Progenitor cell of endocrine pancreas (in vitro differentiated cells): ENCODE results near the gene SZRD1. TPM values are rescaled to one million over a fixed set of nuclear protein-coding genes. Genes with fewer than 3 reads are reported as not detected.

Experiments used
- DNase-seq: peaks from one replicate; pipeline ENCODE4 v3.0.0; 2021; ENCODE audit warnings: low spot score; ENCODE audit not compliant: unreplicated experiment
- H3K27ac Mint-ChIP-seq: 2 replicates; pipeline ENCODE4 v1.8.0; 2021; ENCODE audit warnings: mild to moderate bottlenecking, moderate library complexity, mixed read lengths
- H3K27me3 Mint-ChIP-seq: 2 replicates; pipeline ENCODE4 v1.8.0; 2021; ENCODE audit warnings: mixed read lengths
- H3K36me3 Mint-ChIP-seq: 2 replicates; pipeline ENCODE4 v1.8.0; 2022; ENCODE audit warnings: mixed read lengths; ENCODE audit not compliant: insufficient read depth
- H3K4me1 Mint-ChIP-seq: 2 replicates; pipeline ENCODE4 v1.8.0; 2021; ENCODE audit warnings: low read depth, mixed read lengths
- H3K4me3 Mint-ChIP-seq: 2 replicates; pipeline ENCODE4 v1.8.0; 2021; ENCODE audit warnings: low read depth, mild to moderate bottlenecking, moderate library complexity, mixed read lengths
- H3K9me3 Mint-ChIP-seq: 2 replicates; pipeline ENCODE4 v1.8.0; 2021; ENCODE audit warnings: low read depth, mixed read lengths
- total RNA-seq: library from RNA; stranded (reverse); gene quantifications from 2 replicates; pipeline ENCODE4 v1.2.1, GENCODE V29; 2021
- TF ChIP-seq, protein P1 (sequence below): fragments of 200-600 bp; sonication (generic); IDR thresholded peaks from one replicate; pipeline ENCODE4 v1.5.0; 2021; ENCODE audit warnings: antibody characterized with exemption, mild to moderate bottlenecking; ENCODE audit not compliant: unreplicated experiment

SZRD1 gene
- total RNA-seq, 1 donor from 2014 or later, result 119 TPM

DNA sequence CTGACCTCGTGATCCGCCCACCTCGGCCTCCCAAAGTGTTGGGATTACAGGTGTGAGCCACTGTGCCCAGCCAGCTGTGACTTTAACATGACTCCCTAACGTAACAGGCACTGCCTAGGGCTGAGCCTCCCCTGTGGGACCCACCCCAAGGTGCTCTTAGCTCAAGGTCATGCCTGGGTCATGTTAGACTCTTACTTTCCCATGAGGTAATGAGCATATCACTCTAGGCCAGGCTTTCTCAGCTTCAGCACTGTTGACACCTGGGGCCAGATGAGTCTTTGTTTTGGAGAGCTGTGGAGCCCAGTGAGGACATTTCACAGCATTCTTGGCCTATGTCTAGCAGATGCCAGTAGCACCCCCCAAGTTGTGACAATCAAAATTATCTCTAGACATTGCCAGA, 78.0 kb downstream of the SZRD1 start:
- Mint-ChIP-seq H3K4me3 (no peak overlapping the region), H3K9me3 (no peaks in the 10 kb centered on the region), H3K27me3 (no peaks in the 10 kb centered on the region), H3K27ac (no peak overlapping the region), H3K36me3 (peaks cover 12% of the 10 kb centered on the region), H3K4me1 (peaks cover 10% of the 10 kb centered on the region)
- DNase-seq, result no peak
- TF ChIP-seq, protein P1, sequence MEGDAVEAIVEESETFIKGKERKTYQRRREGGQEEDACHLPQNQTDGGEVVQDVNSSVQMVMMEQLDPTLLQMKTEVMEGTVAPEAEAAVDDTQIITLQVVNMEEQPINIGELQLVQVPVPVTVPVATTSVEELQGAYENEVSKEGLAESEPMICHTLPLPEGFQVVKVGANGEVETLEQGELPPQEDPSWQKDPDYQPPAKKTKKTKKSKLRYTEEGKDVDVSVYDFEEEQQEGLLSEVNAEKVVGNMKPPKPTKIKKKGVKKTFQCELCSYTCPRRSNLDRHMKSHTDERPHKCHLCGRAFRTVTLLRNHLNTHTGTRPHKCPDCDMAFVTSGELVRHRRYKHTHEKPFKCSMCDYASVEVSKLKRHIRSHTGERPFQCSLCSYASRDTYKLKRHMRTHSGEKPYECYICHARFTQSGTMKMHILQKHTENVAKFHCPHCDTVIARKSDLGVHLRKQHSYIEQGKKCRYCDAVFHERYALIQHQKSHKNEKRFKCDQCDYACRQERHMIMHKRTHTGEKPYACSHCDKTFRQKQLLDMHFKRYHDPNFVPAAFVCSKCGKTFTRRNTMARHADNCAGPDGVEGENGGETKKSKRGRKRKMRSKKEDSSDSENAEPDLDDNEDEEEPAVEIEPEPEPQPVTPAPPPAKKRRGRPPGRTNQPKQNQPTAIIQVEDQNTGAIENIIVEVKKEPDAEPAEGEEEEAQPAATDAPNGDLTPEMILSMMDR, result no peak

DNA sequence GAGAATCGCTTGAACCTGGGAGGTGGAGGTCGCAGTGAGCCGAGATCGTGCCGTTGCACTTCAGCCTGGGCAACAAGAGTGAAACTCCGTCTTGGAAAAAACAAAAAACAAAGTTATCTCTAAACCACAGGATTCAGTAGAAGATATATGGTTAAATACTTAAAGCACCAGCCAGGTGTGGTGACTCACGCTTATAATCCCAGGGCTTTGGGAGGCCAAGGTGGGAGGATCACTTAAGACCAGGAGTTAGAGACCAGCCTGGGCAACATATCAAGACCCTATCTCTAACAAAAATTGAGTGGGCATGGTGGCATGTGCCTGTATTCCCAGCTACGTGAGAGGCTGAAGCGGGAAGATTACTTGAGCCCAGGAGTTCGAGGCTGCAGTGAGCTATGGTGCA, 79.1 kb downstream of the SZRD1 start:
- Mint-ChIP-seq H3K4me3 (no peak overlapping the region), H3K9me3 (no peaks in the 10 kb centered on the region)
- TF ChIP-seq, protein P1, result no peak

DNA sequence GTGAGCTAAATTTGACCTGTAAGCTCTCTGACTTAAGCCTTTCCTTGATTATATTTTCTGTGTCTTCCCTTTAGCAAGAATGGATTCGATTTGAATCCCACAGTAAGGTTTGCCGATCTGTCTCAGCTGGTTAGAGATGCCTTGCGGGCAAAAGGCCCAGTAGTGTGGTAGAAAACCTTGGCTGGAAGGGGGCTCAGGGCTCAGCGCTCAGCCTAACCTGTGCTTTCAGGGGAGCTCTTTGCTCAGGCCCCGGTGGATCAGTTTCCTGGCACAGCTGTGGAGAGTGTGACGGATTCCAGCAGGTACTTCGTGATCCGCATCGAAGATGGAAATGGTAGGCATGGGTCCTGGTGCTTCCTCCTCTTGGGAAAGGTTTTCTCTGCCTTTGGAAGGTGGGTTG, 80.6 kb downstream of the SZRD1 start:
- no peak for DNase-seq
- TF ChIP-seq, protein P1, result no peak
- Mint-ChIP-seq H3K4me1 (peaks cover 1% of the 10 kb centered on the region), H3K27me3 (no peaks in the 10 kb centered on the region), H3K27ac (no peak overlapping the region), H3K9me3 (no peaks in the 10 kb centered on the region), H3K36me3 (peaks cover 19% of the 10 kb centered on the region), H3K4me3 (no peak overlapping the region)

More for the DNA sequence above, 79.1 kb downstream of the SZRD1 start:
- DNase-seq, result no peak
- Mint-ChIP-seq H3K4me1 (peaks cover 7% of the 10 kb centered on the region), H3K36me3 (peaks cover 14% of the 10 kb centered on the region), H3K27ac (no peak overlapping the region), H3K27me3 (no peaks in the 10 kb centered on the region)

Other genes starting within 250 kb of the SZRD1 start
- gene EPHA2, start 211.2 kb upstream of the SZRD1 start, total RNA-seq, result 28.3 and 31.9 TPM in 2 replicates
- 146 and 151 TPM in 2 replicates for gene ARHGEF19, start 154.6 kb upstream of the SZRD1 start, total RNA-seq
- 14.8 and 16.5 TPM in 2 replicates for gene CPLANE2, start 130.1 kb upstream of the SZRD1 start, total RNA-seq
- 26.8 and 30.5 TPM in 2 replicates for gene FBXO42, start 14.8 kb upstream of the SZRD1 start, total RNA-seq
- not detected in 2 replicates for gene SPATA21, start 70.2 kb downstream of the SZRD1 start, total RNA-seq
- 43.2 and 44.8 TPM in 2 replicates for gene NECAP2, start 73.5 kb downstream of the SZRD1 start, total RNA-seq
- gene RNU1-1, start 147.0 kb downstream of the SZRD1 start, total RNA-seq, result 3,923 and 3,957 TPM in 2 replicates
- gene NBPF1, start 246.3 kb downstream of the SZRD1 start, total RNA-seq, result 100 TPM in 2 replicates